Neuronal stem cell (in vitro differentiated cells): ENCODE measurements around the gene GLMP.

ENCODE experiments used
- DNase-seq: peaks from one replicate; pipeline ENCODE4 v3.0.0-alpha.2; 2013; ENCODE audit warnings: low spot score
- H2AFZ ChIP-seq: one replicate; pipeline ENCODE4 v1.6.1; 2013; ENCODE audit warnings: mild to moderate bottlenecking, low read length, inconsistent platforms
- H2AK5ac ChIP-seq: 2 replicates; pipeline ENCODE4 v1.6.1; 2013; ENCODE audit warnings: low read depth, mild to moderate bottlenecking, inconsistent platforms, low read length, moderate library complexity, mixed read lengths
- H2BK120ac ChIP-seq: 2 replicates; pipeline ENCODE4 v1.6.1; 2013; ENCODE audit warnings: low read depth, mild to moderate bottlenecking, inconsistent platforms, low read length, moderate library complexity, mixed read lengths
- H2BK12ac ChIP-seq: one replicate; pipeline ENCODE4 v1.6.1; 2013; ENCODE audit warnings: low read length, inconsistent platforms
- H2BK15ac ChIP-seq: 2 replicates; pipeline ENCODE4 v1.6.1; 2013; ENCODE audit warnings: mild to moderate bottlenecking, low read length, inconsistent platforms, mixed read lengths
- H2BK5ac ChIP-seq: one replicate; pipeline ENCODE4 v1.6.1; 2013; ENCODE audit warnings: inconsistent platforms, mild to moderate bottlenecking, low read length, moderate library complexity
- H3K14ac ChIP-seq: one replicate; pipeline ENCODE4 v1.6.1; 2013; ENCODE audit warnings: low read length, inconsistent platforms
- H3K18ac ChIP-seq: 2 replicates; pipeline ENCODE4 v1.6.1; 2013; ENCODE audit warnings: low read length, inconsistent platforms
- H3K23ac ChIP-seq: 2 replicates; pipeline ENCODE4 v1.6.1; 2013; ENCODE audit warnings: low read depth, mild to moderate bottlenecking, mixed read lengths, low read length, inconsistent platforms; ENCODE audit not compliant: poor library complexity
- H3K27ac ChIP-seq: replicated peaks from 3 replicates; pipeline ENCODE4 v1.5.1; 2013; ENCODE audit warnings: low read length, inconsistent platforms
- H3K27me3 ChIP-seq, 3 experiments: 2 replicates each; pipeline ENCODE4 v1.6.1; 2013; ENCODE audit warnings: low read length in 3 of 3, mild to moderate bottlenecking in 2 of 3, inconsistent platforms in 1 of 3, low read depth in 1 of 3, mixed read lengths in 1 of 3, moderate library complexity in 1 of 3; ENCODE audit not compliant: control insufficient read depth in 3 of 3, insufficient read depth in 3 of 3
- H3K36me3 ChIP-seq, 2 donors: replicated peaks in 1 of 2; 2 replicates each; pipeline ENCODE4 v1.6.1; 2013; ENCODE audit warnings: low read length in 2 of 2; ENCODE audit not compliant: control insufficient read depth in 2 of 2, insufficient read depth in 2 of 2
- H3K4ac ChIP-seq: 2 replicates; pipeline ENCODE4 v1.6.1; 2013; ENCODE audit warnings: inconsistent platforms, mild to moderate bottlenecking, low read length, moderate library complexity
- H3K4me1 ChIP-seq, 2 donors: 1 replicate in 1 of 2; 2 replicates in 1 of 2; pipeline ENCODE4 v1.6.1; 2013; ENCODE audit warnings: low read length in 2 of 2, low read depth in 1 of 2; ENCODE audit not compliant: control insufficient read depth in 2 of 2, insufficient read depth in 1 of 2
- H3K4me2 ChIP-seq: one replicate; pipeline ENCODE4 v1.6.1; 2013; ENCODE audit warnings: mild to moderate bottlenecking, low read length, inconsistent platforms; ENCODE audit not compliant: insufficient read depth, poor library complexity, severe bottlenecking
- H3K4me3 ChIP-seq, 2 donors: 2 replicates each; pipeline ENCODE4 v1.5.1; 2013; ENCODE audit warnings: low read length in 2 of 2, mild to moderate bottlenecking in 2 of 2, inconsistent platforms in 1 of 2, moderate library complexity in 1 of 2
- H3K79me1 ChIP-seq: one replicate; pipeline ENCODE4 v1.6.1; 2013; ENCODE audit warnings: low read depth, mild to moderate bottlenecking, inconsistent platforms, low read length, moderate library complexity
- H3K9ac ChIP-seq: one replicate; pipeline ENCODE4 v1.6.1; 2013; ENCODE audit warnings: mild to moderate bottlenecking, low read depth, low read length, inconsistent platforms; ENCODE audit not compliant: poor library complexity
- H3K9me3 ChIP-seq, 2 donors: replicated peaks in 1 of 2; 2 replicates each; pipeline versions ENCODE3 to v1.6.1; 2013; ENCODE audit warnings: low read length in 2 of 2, mild to moderate bottlenecking in 2 of 2, inconsistent platforms in 1 of 2, low read depth in 1 of 2, mixed read lengths in 1 of 2, moderate library complexity in 1 of 2; ENCODE audit not compliant: control insufficient read depth in 2 of 2, insufficient read depth in 1 of 2
- H4K8ac ChIP-seq: one replicate; pipeline ENCODE4 v1.6.1; 2013; ENCODE audit warnings: low read depth, mild to moderate bottlenecking, inconsistent platforms, low read length, moderate library complexity
- H4K91ac ChIP-seq: one replicate; pipeline ENCODE4 v1.6.1; 2013; ENCODE audit warnings: low read length, low read depth, mild to moderate bottlenecking, inconsistent platforms; ENCODE audit not compliant: poor library complexity
- WGBS, 2 donors: extraction: QIAGEN DNeasy Blood & Tissue Kit; methylation state at CpG; one replicate each; pipeline ENCODE4 v1.1.7; 2013; ENCODE audit warnings: missing lambda C conversion rate in 2 of 2, mixed read lengths in 1 of 2; ENCODE audit not compliant: insufficient read length in 2 of 2, insufficient replicate concordance in 1 of 2; ENCODE audit errors: extremely low coverage in 2 of 2; 5-methylcytosine and 5-hydroxymethylcytosine counted together

Gene GLMP

DNA sequence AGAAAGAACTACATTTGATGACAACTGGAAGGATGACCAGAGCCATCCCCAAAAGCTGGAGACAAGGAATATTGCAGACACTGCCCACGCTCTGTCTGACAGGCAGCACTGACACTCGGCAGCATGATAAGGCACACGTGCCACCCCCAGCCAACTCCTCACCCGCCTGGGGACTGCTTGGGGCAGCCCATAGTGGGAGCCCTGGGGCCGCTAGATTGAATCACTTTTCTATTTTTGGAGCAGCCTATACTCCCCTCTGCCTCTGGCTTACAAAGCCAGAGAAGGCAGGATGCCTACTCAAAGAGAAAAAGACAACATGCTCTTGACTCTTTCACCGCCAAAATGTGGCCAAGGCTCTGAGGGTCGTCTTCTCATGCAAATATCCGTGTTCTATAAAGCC, 14.2 kb downstream of the GLMP start:
- peak overlapping the region in 1 of 2 donors; percentile 84 for H3K4me3 ChIP-seq
- no peak overlapping the region for H2BK15ac ChIP-seq
- no peak overlapping the region for H4K8ac ChIP-seq
- no peak overlapping the region for H3K14ac ChIP-seq
- H4K91ac ChIP-seq = no peak overlapping the region
- no peak overlapping the region for H3K4me2 ChIP-seq
- no CpG with 5 or more reads among the region's 8 CpGs for WGBS, 2 donors
- peaks cover 7% of the 10 kb centered on the region for H3K79me1 ChIP-seq
- no peak overlapping the region for H2BK120ac ChIP-seq
- no peak overlapping the region for H3K23ac ChIP-seq
- H3K18ac ChIP-seq = no peak overlapping the region
- no peak overlapping the region for H2BK12ac ChIP-seq
- peaks cover 28 to 47% of the 10 kb centered on the region in 2 donors for H3K36me3 ChIP-seq
- no peaks in the 10 kb centered on the region for H3K9me3 ChIP-seq
- no peak overlapping the region for H2AFZ ChIP-seq
- no peak for DNase-seq
- H3K4me1 ChIP-seq = peaks cover 11 to 12% of the 10 kb centered on the region in 2 donors
- H3K27me3 ChIP-seq = no peaks in the 10 kb centered on the region
- no peak overlapping the region for H3K4ac ChIP-seq
- H2BK5ac ChIP-seq = no peak overlapping the region
- H3K9ac ChIP-seq = no peak overlapping the region
- H2AK5ac ChIP-seq = no peak overlapping the region
- no peak overlapping the region for H3K27ac ChIP-seq

DNA sequence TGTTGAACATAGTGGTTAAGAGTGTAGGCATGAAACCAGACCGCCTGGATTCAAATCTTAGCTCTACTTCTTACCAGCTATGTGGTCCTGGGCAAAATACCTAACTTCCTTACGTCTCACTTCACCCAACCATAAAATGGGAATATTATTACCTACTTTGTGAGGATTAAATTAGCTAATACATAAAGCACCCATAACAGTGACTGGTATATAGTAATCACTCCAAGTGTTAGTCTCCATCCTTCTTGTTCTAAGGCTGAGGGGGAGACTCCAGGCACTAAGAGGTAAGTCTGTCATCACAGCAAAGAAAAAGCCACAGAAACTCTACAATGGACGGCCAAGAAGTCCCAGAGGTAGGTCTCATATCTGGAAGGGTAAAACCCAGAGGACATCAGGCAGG, 15.6 kb downstream of the GLMP start:
- WGBS, 2 donors = no CpG with 5 or more reads among the region's 3 CpGs
- Histone ChIP-seq H3K4me1 (peaks cover 11 to 12% of the 10 kb centered on the region in 2 donors), H3K27me3 (no peaks in the 10 kb centered on the region), H3K18ac (no peak overlapping the region), H3K9me3 (no peaks in the 10 kb centered on the region), H3K23ac (no peak overlapping the region), H3K4me3 (no peak overlapping the region), H4K91ac (no peak overlapping the region), H2BK12ac (no peak overlapping the region), H3K4ac (no peak overlapping the region), H3K4me2 (no peak overlapping the region), H2BK15ac (no peak overlapping the region), H3K27ac (no peak overlapping the region), H3K36me3 (peaks cover 37 to 56% of the 10 kb centered on the region in 2 donors), H3K9ac (no peak overlapping the region), H3K79me1 (peaks cover 7% of the 10 kb centered on the region), H2AFZ (no peak overlapping the region), H3K14ac (no peak overlapping the region), H2BK5ac (no peak overlapping the region), H2BK120ac (no peak overlapping the region), H2AK5ac (no peak overlapping the region), H4K8ac (no peak overlapping the region)
- no peak for DNase-seq

DNA sequence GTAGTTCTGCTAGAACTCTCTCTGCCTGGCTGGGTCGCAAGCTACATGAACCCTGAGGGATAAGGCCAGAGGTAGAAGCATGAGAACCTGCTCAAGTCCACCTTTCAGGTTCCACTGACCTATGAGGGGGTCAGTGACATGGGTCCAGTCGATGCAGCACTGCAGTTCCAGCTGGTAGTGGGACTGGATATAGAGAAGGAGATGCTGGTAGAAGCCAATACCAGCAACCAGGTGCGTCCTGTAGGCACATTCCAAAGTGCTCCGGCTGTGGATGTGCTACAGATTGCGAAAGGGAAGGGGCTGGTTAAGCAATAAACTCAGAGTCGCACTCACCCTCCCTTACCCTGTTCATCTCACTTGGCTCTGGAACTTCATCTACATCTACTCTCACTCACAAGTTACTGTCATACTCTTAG, 18.5 kb downstream of the GLMP start:
- peaks cover 60 to 83% of the 10 kb centered on the region in 2 donors for H3K36me3 ChIP-seq
- no peak overlapping the region for H4K8ac ChIP-seq
- no peak overlapping the region for H2AFZ ChIP-seq
- H3K27ac ChIP-seq = no peak overlapping the region
- peaks cover 7 to 9% of the 10 kb centered on the region in 2 donors for H3K4me1 ChIP-seq
- no peak overlapping the region for H4K91ac ChIP-seq
- H2BK15ac ChIP-seq = no peak overlapping the region
- no peak overlapping the region for H3K4me3 ChIP-seq
- H3K4me2 ChIP-seq = no peak overlapping the region
- H3K4ac ChIP-seq = no peak overlapping the region
- WGBS, 2 donors = no CpG with 5 or more reads among the region's 6 CpGs
- no peak for DNase-seq
- H3K79me1 ChIP-seq = peaks cover 7% of the 10 kb centered on the region
- no peaks in the 10 kb centered on the region for H3K27me3 ChIP-seq
- H2BK5ac ChIP-seq = no peak overlapping the region
- no peak overlapping the region for H3K18ac ChIP-seq
- no peak overlapping the region for H2AK5ac ChIP-seq
- no peak overlapping the region for H3K14ac ChIP-seq
- H3K9ac ChIP-seq = no peak overlapping the region
- no peak overlapping the region for H2BK12ac ChIP-seq
- H2BK120ac ChIP-seq = no peak overlapping the region
- no peaks in the 10 kb centered on the region for H3K9me3 ChIP-seq
- H3K23ac ChIP-seq = no peak overlapping the region

DNA sequence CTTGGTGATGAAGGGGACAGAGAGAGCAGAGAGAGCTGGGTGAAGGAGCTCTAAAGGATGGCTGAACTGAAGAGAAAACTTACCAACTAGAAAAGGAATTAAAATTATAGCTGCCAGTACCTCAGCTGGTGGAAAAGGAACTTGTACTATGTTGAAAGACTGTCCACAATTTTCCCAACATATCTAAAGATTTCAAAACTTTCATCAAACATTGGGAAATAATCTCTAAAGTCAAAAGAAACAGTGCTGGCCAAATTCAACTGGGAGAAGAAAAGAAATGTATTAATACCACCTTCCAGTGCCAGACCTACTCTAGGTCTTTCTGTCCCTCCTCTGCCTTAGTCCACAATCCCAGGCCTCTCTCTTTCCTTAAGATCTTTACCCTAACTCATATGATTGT, 18.9 kb downstream of the GLMP start:
- Histone ChIP-seq H3K4me2 (no peak overlapping the region), H4K91ac (no peak overlapping the region), H2BK12ac (no peak overlapping the region), H2AK5ac (no peak overlapping the region), H3K9me3 (no peaks in the 10 kb centered on the region), H2AFZ (no peak overlapping the region), H3K23ac (no peak overlapping the region), H2BK120ac (no peak overlapping the region), H3K36me3 (peaks cover 63 to 88% of the 10 kb centered on the region in 2 donors), H3K4ac (no peak overlapping the region), H3K27me3 (no peaks in the 10 kb centered on the region), H2BK15ac (no peak overlapping the region), H4K8ac (no peak overlapping the region), H3K4me3 (no peak overlapping the region), H3K4me1 (peaks cover 4 to 6% of the 10 kb centered on the region in 2 donors), H3K14ac (no peak overlapping the region), H3K18ac (no peak overlapping the region), H3K9ac (no peak overlapping the region), H3K79me1 (peaks cover 5% of the 10 kb centered on the region), H2BK5ac (no peak overlapping the region), H3K27ac (no peak overlapping the region)
- DNase-seq = no peak
